Measurements from ENCODE around the gene TRPM8. TPM values are rescaled to one million over a fixed set of nuclear protein-coding genes. Genes with fewer than 3 reads are reported as not detected.

TRPM8 gene
- total RNA-seq, 2 experiments from 2014 or later: not detected

DNA sequence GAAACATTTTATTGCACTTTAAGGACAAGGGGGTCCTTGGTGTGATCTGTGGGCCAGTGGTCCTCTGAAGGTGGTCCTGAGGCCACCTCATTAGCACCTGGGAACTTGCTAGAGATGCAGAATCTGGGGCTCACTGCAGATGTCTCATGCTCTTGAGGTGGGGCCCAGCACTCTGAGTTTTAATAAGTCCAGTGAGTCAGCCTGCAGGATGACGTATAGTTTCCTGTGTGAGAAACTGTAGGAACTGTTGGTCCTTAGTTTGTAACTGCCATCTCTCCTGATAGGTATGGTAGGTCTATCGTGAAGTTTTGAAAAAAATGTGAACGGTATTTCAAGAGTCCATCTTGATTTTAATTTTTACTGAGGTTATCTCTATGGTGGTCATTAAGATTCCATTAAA lies 2.8 kb downstream of the TRPM8 start:
- peaks cover 48% of the 10 kb centered on the region for H3K27me3 Mint-ChIP-seq
- DNase-seq: peak; percentile 59
- no peaks in the 10 kb centered on the region for H3K9me3 Mint-ChIP-seq (ENCODE audit: low read depth)
- peak overlapping the region; percentile 38 for H3K27ac Mint-ChIP-seq
- no peaks in the 10 kb centered on the region for H3K36me3 Mint-ChIP-seq
- H3K4me1 Mint-ChIP-seq: peaks cover 10% of the 10 kb centered on the region
- no peak overlapping the region for H3K4me3 Mint-ChIP-seq
- CTCF ChIA-PET: no interaction called here
- ATAC-seq: peak; percentile 82

DNA sequence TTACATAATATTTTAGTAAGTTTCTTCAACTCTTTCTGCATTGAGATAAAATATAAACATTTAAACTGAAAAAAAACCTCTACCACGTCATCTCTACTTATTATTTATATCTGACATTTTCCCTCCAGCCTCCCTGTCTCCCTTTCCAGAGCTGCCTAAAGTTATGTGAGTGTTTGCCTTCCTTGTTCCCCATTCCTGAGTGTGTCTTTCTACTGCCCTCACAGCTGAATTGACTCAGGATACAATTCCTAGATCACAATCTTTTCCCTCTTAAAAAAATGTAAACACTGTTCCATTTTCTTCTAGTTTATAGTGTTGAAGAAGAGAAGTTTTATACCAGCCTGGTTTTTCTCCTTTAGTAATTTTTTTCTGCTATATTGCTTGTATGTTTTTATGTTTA lies 5.3 kb downstream of the TRPM8 start:
- DNase-seq (no peak), ATAC-seq (no peak)
- Mint-ChIP-seq H3K36me3 (no peaks in the 10 kb centered on the region), H3K9me3 (ENCODE audit: low read depth) (no peaks in the 10 kb centered on the region), H3K27ac (no peak overlapping the region), H3K27me3 (peaks cover 38% of the 10 kb centered on the region), H3K4me1 (peaks cover 10% of the 10 kb centered on the region), H3K4me3 (no peak overlapping the region)
- CTCF ChIA-PET: no interaction called here

DNA sequence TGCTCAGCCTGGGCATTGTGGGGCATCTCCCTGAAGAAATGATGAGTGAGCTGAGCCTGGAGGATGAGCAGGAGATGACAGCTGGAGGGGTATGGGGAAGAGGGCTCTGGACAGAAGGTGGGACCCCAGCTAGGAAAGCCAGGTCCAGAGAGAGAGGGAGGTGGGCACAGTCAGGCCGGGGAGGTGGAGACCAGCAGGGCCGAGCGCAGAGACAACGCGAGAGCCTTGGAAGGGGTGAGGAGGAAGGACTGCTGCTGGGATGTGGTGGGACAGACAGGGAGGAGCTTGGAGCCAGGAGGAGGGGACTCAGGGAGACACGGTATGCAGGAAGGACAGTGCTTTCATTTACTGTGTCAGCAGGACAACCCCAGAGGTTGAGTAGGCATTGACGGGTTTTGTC lies 8.2 kb downstream of the TRPM8 start:
- no peaks in the 10 kb centered on the region for H3K36me3 Mint-ChIP-seq
- CTCF ChIA-PET: no interaction called here
- peaks cover 8% of the 10 kb centered on the region for H3K4me1 Mint-ChIP-seq
- H3K4me3 Mint-ChIP-seq: no peak overlapping the region
- peaks cover 35% of the 10 kb centered on the region for H3K27me3 Mint-ChIP-seq
- DNase-seq (no peak), ATAC-seq (no peak)
- no peak overlapping the region for H3K27ac Mint-ChIP-seq
- no peaks in the 10 kb centered on the region for H3K9me3 Mint-ChIP-seq (ENCODE audit: low read depth)

DNA sequence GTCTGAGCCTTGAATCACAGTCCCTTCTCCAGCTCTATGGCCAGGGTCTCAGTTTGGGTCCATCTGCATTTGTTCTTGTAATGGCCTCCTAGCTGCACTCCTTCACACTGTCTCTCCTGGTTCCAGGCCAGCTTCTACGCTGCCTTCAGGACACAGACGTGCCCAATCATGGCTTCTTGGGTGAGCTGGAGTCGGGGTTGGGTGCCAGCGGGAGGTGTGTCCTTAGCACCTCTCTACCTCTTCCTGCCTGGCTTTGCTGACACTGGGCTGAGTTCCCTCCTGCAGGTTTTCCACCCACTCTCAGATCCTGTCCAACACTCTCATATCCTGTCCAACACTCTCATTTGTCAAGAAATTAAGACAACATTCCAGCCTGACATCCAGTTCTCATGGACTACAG lies 9.6 kb downstream of the TRPM8 start:
- DNase-seq (no peak), ATAC-seq (no peak)
- H3K27ac Mint-ChIP-seq: no peak overlapping the region
- peaks cover 49% of the 10 kb centered on the region for H3K27me3 Mint-ChIP-seq
- H3K36me3 Mint-ChIP-seq: no peaks in the 10 kb centered on the region
- peaks cover 7% of the 10 kb centered on the region for H3K4me1 Mint-ChIP-seq
- H3K4me3 Mint-ChIP-seq: no peak overlapping the region
- CTCF ChIA-PET: no interaction called here
- H3K9me3 Mint-ChIP-seq (ENCODE audit: low read depth): no peaks in the 10 kb centered on the region

DNA sequence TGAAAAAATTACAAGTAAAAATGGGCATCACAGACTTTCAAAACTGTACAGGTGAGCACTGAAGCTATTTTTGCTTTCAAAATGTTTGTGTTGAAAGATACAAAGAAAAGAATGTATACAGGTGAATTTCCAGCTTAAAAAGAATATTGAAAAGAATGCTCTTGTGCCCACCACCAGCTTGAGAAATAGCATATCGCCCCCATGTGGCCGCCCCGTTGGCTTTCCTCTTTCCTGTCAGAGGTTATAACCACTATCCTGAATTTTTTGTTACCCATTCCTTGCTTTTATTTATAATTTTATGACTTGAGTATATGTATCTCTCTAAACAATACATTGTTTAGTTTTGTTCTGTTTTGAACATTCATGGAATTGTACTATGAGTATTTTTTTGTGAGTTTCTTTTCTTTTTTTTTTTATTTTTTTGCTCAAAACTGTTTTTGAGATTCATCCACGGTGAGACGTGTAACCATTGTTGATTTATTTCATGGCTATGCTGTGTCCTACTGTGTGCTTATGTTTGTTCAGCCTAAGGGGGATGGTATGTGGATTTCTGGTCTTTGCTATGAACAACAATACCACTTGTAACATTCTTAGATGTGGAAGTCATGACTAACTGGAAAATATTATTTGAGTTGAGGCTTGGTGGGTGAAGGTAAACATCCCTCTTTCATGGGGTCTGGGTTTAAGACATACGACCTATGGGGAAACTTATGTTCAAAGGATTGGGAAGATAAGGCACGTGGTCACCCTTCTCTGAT lies 11.6 kb downstream of the TRPM8 start:
- Mint-ChIP-seq H3K9me3 (ENCODE audit: low read depth) (no peaks in the 10 kb centered on the region), H3K27me3 (peaks cover 52% of the 10 kb centered on the region), H3K4me1 (peaks cover 7% of the 10 kb centered on the region), H3K27ac (no peak overlapping the region), H3K36me3 (no peaks in the 10 kb centered on the region), H3K4me3 (no peak overlapping the region)
- ATAC-seq (no peak), DNase-seq (no peak)
- CTCF ChIA-PET: interaction anchor here (0.8 to 1.0 kb wide), 3 partner anchors 8 to 34 kb away, joined by 3 to 4 read pairs (median 3); partner anchors contain the start of gene TRPM8

DNA sequence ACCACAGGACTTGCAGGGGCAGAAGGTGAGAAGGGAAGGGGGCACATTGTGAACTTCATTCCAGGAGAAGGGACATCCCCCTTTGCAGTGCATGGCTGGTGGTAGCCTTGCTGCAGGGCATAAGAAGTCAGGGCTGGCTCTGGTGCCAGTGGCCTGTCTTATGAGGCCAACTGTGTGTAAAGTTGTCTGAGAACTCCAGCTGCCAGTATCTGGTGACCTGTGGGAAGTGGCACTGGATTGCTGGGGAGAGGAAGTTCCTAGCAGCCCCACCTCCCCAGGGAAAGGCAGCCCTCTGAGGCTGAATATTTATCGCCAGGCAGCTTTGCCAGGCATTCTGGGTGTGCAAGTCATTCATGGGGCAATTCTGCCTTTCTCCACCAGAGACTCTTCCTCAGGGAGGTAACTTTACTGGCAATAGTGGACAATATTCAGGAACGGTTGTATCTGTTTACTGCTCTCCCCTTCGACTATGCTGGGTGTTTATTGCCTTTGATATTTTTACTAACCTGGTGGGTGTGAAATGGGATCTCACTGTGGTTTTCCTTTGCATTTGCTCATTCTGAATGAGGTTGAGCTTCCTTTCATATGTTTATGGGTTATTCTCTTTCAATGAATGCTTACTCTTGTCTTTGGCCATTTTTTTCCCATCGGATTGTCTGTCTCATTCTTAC lies 12.3 kb downstream of the TRPM8 start:
- ATAC-seq (no peak), DNase-seq (no peak)
- no peak overlapping the region for H3K4me3 Mint-ChIP-seq
- no peaks in the 10 kb centered on the region for H3K9me3 Mint-ChIP-seq (ENCODE audit: low read depth)
- CTCF ChIA-PET: no interaction called here
- peaks cover 7% of the 10 kb centered on the region for H3K4me1 Mint-ChIP-seq
- H3K36me3 Mint-ChIP-seq: no peaks in the 10 kb centered on the region
- H3K27ac Mint-ChIP-seq: no peak overlapping the region
- peaks cover 53% of the 10 kb centered on the region for H3K27me3 Mint-ChIP-seq

DNA sequence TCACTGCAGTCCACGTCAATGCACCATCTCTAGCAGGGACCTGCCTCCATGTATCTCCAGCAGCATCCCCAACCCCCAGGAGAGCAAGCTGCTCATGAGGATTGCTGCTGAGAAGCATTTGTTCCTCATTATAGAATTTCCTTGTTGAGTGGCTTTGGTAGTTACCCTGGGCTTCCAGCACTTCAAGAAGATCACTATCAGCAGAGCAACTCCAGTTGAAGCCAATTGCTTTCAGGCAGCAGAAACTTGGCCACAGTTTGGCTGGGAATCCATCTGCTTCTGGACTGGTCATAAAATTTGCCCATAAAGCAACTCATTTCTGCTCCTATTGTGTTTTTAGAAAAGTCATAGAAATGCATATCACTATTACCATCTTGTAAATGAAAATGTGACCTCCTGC lies 17.4 kb downstream of the TRPM8 start:
- CTCF ChIA-PET: no interaction called here
- Mint-ChIP-seq H3K4me1 (peaks cover 9% of the 10 kb centered on the region), H3K4me3 (no peak overlapping the region), H3K27ac (no peak overlapping the region), H3K36me3 (no peaks in the 10 kb centered on the region), H3K27me3 (peaks cover 77% of the 10 kb centered on the region), H3K9me3 (ENCODE audit: low read depth) (no peaks in the 10 kb centered on the region)
- no peak for DNase-seq
- ATAC-seq: no peak

DNA sequence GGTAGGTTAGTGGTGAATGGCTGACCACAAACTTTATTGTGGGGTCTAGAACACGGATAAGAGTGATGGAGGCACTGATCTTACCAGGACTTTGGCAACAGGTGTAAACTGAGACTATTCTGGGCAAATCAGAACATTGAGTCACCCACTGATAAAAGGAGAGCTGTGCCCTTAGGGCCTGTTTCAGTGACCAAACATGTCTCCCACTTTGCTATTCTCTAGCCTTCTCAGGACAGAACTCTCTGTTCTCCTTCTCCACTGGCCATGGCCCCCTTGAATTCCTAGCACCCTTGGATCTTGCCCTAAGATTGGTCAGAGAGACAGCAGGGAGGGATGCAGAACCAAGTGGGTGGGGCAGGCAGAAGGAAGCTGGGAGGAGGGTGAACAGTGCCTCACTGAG lies 18.3 kb downstream of the TRPM8 start:
- Mint-ChIP-seq H3K4me3 (no peak overlapping the region), H3K4me1 (peaks cover 5% of the 10 kb centered on the region), H3K9me3 (ENCODE audit: low read depth) (no peaks in the 10 kb centered on the region), H3K27me3 (peaks cover 80% of the 10 kb centered on the region), H3K36me3 (no peaks in the 10 kb centered on the region), H3K27ac (no peak overlapping the region)
- CTCF ChIA-PET: no interaction called here
- no peak for ATAC-seq
- no peak for DNase-seq

DNA sequence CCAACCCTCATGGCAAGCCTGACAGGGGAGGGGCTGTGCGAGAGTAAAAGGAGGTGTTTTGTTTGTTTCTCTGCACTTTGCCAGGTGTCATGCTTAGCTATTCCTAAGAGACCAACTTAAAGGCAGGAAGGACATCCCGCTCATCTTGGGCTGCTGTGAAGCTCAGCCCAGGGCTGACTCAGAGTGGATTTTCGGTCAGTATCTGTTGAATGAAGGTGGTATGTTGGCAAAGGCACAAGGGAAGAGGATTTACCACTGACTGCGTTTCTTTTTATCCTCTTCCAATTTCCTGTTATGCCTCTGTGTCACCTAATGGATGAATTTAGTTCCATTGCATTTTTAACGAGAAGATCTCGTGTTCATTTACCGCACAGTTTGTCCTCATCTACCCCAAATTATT lies 18.9 kb downstream of the TRPM8 start:
- CTCF ChIA-PET: interaction anchor here (1.1 kb wide), 1 partner anchor 8 kb away, joined by 4 read pairs; no protein-coding TSS in a partner anchor
- H3K4me1 Mint-ChIP-seq: peaks cover 5% of the 10 kb centered on the region
- H3K4me3 Mint-ChIP-seq: no peak overlapping the region
- ATAC-seq (no peak), DNase-seq (no peak)
- H3K36me3 Mint-ChIP-seq: no peaks in the 10 kb centered on the region
- no peak overlapping the region for H3K27ac Mint-ChIP-seq
- peaks cover 80% of the 10 kb centered on the region for H3K27me3 Mint-ChIP-seq
- H3K9me3 Mint-ChIP-seq (ENCODE audit: low read depth): no peaks in the 10 kb centered on the region

DNA sequence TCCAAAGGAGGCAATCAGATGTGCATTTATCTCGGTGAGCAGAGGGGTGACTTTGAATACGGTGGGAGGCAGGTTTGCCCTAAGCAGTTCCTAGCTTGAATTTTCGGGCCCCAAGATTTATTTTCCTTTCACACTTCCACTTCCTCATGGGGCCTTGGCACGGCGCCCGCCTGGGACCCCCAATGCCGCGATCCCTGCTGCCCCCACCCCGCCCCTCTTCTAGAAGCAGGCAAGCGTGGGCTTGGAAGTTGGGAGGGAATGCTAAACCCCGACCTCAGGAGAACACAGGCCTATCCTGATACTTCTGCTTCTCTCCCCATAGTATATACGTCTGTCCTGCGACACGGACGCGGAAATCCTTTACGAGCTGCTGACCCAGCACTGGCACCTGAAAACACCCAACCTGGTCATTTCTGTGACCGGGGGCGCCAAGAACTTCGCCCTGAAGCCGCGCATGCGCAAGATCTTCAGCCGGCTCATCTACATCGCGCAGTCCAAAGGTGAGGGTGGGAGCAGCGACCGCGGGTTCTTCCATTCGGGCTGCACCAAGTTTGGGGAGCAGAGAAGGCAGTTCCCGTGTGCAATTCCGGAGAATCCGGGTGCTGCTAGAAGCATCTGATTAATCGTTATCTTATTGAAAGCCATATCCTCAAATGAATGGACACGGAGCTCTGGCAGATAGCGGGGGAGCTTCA lies 21.6 kb downstream of the TRPM8 start:
- Mint-ChIP-seq H3K27ac (no peak overlapping the region), H3K4me1 (peaks cover 5% of the 10 kb centered on the region), H3K9me3 (ENCODE audit: low read depth) (no peaks in the 10 kb centered on the region), H3K36me3 (no peaks in the 10 kb centered on the region), H3K4me3 (no peak overlapping the region), H3K27me3 (peaks cover 64% of the 10 kb centered on the region)
- no peak for ATAC-seq
- CTCF ChIA-PET: no interaction called here
- no peak for DNase-seq

DNA sequence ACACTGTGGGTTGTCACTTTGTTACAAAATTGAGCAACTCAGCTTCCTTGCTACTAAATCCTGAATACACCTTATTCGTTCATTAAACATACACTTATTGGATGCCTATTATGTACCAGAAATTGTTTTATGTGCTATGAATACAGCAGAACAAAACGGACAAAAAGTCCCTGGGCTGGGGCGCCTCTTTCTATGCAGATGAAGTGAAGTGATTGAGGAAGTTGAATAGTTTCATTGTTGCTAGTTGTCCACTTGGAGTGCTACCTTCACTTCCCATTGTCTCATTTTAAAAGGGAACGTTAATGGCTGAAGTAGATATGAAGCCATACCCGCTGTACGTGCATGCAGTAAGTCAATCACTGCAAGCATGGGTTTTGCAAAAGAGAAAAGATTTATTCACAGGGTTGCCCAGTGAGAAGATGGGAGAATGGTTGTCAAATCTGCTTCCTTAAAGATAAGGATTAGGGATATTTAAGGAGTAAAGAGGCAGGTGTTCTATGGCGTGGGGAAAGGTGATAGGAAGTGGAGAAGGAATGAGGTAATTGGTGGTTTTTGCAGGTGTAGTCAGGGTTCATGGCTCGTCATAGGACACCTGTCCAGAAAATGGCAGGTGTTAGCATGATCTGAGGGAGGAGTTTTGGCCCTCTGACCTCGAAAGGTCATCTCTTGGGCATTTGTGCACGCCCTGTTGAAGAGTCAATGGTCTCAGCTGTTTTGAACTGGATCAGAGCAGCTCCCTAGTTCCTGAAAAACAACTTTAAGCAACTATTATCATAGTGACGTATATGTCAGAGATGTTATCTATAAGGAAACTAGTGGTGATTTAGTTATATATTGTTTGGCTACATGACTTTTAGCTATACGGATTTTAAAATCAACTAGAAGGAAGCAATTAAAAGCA lies 23.5 kb downstream of the TRPM8 start:
- H3K36me3 Mint-ChIP-seq: no peaks in the 10 kb centered on the region
- ATAC-seq: no peak

DNA sequence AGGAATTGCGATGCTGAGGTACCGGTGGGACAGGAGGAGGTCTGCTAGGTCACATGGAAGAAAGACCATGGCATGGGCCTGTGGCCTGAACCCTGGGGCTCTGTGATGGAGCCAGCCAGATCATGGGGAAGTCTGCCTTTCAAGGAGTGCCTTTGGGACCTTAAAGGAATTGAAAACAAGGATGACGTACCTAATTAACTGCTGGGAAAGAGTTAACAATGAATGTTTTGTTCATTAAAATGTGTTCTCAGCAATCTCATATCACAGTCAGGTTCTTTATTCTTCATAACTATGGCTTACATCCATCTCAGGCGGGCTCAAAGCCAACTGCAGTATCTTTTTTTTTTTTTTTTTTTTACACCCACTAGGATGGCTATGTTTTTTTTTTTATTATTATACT lies 25.6 kb downstream of the TRPM8 start:
- Mint-ChIP-seq H3K36me3 (no peaks in the 10 kb centered on the region), H3K4me1 (peaks cover 5% of the 10 kb centered on the region), H3K9me3 (ENCODE audit: low read depth) (peaks cover 2% of the 10 kb centered on the region), H3K27ac (no peak overlapping the region), H3K4me3 (no peak overlapping the region), H3K27me3 (peaks cover 52% of the 10 kb centered on the region)
- ATAC-seq (no peak), DNase-seq (no peak)
- CTCF ChIA-PET: no interaction called here

More for the DNA sequence above, 23.5 kb downstream of the TRPM8 start:
- Mint-ChIP-seq H3K27ac (no peak overlapping the region), H3K4me1 (peaks cover 5% of the 10 kb centered on the region), H3K4me3 (no peak overlapping the region), H3K27me3 (peaks cover 50% of the 10 kb centered on the region), H3K9me3 (ENCODE audit: low read depth) (peaks cover 2% of the 10 kb centered on the region)
- CTCF ChIA-PET: interaction anchor here (1.0 kb wide), 1 partner anchor 9 kb away, joined by 3 read pairs; no protein-coding TSS in a partner anchor
- DNase-seq: no peak

DNA sequence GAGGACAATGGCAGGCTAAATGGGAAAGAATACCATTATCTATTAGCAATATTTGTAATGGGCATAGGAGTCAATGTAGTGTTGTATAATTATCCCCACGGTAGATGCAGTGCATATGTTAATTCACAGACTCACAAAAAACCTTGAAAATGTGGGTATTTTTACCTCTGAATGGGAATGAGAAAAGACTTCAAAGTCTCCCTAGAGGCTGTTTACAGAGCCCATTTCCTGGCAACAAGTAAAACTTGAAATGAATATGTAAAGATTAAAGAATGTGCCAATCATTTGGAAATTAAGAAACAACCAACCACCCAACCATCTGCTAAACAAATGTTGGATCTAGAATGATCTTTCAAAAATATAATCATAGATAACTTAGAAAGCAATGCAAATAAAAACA lies 27.1 kb downstream of the TRPM8 start:
- Mint-ChIP-seq H3K27me3 (peaks cover 47% of the 10 kb centered on the region), H3K4me1 (peaks cover under 1% of the 10 kb centered on the region), H3K27ac (no peak overlapping the region), H3K36me3 (no peaks in the 10 kb centered on the region), H3K9me3 (ENCODE audit: low read depth) (peaks cover 2% of the 10 kb centered on the region), H3K4me3 (no peak overlapping the region)
- no peak for DNase-seq
- CTCF ChIA-PET: no interaction called here
- ATAC-seq: no peak

Data from activated CD8-positive, alpha-beta memory T cell treated with anti-CD3 and anti-CD28 coated beads, Interleukin-2, amount 10 ng/mL, durations not matched to agents 7 days and 5 days (primary cell).